Measurements from ENCODE around the gene ESYT3. TPM values are rescaled to one million over a fixed set of nuclear protein-coding genes. Genes with fewer than 3 reads are reported as not detected.

Gene ESYT3
- total and polyA plus RNA-seq, 2 donors (not counting 1 experiment from before 2014, with no cell fraction given): 0.17 TPM; not detected in 1

- no peaks in the 10 kb centered on the region for H3K79me2 ChIP-seq (ENCODE audit: control insufficient read depth, insufficient read depth, low read length)
- H4K20me1 ChIP-seq (ENCODE audit: control insufficient read depth, extremely low read depth, insufficient read depth, low read length): no peaks in the 10 kb centered on the region
- H2AFZ ChIP-seq (ENCODE audit: low read length): no peak overlapping the region
- H3K27ac ChIP-seq (ENCODE audit: insufficient read depth, low read length): no peak overlapping the region
- H3K9ac ChIP-seq (ENCODE audit: insufficient read depth, low read length): no peak overlapping the region
- no peak overlapping the region for H3K4me2 ChIP-seq (ENCODE audit: extremely low read depth, insufficient read depth, low read length)
- H3K4me3 ChIP-seq (replicated peaks in 1 of 4; ENCODE audit: control extremely low read depth in 1 of 4, insufficient read depth in 1 of 4, low read depth in 3 of 4, low read length in 4 of 4): no peak overlapping the region
- H3K9me3 ChIP-seq (ENCODE audit: control insufficient read depth, insufficient read depth, low read depth, low read length): no peaks in the 10 kb centered on the region
- H3K4me1 ChIP-seq (ENCODE audit: control insufficient read depth, extremely low read depth, insufficient read depth, low read length): no peaks in the 10 kb centered on the region
- H3K27me3 ChIP-seq (ENCODE audit: control insufficient read depth, insufficient read depth, low read length): peaks cover 25% of the 10 kb centered on the region
- no peaks in the 10 kb centered on the region for H3K36me3 ChIP-seq (ENCODE audit: control insufficient read depth, insufficient read depth, low read length)
- no peak for TF ChIP-seq EZH2 (IDR thresholded peaks at IDR 0.05; ENCODE audit: low read length, missing control alignments)
- no peak for TF ChIP-seq CTCF (conservative IDR thresholded peaks at IDR 0.05 in 1 of 2, IDR thresholded peaks at IDR 0.05 in 1 of 2; ENCODE audit: low read depth in 1 of 2, low read length in 2 of 2)
- no peak for DNase-seq (ENCODE audit: low read depth in 2 of 2)
Measured at GRCh38 chr3:138438896-138439295, 4.5 kb downstream of the ESYT3 start.

DNA sequence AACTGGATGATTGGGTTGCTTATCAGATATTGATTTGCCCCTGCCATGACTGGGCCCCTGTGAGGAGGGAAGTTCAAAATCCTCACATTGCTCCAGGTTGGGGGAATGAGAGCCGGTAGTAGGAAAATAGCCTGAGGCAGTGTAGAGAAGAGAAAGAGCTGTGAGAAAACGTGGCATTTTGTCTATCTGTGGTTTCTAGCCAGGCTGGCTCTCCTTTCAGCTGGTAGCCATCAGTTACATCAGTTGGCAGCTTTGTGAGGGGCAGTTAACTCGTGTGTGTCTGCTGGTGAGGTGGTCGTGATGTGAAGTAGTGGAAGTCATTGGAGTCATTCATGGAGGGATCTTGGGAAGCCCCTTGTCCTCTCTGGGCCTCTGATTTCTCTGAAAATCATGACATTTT, 5.2 kb downstream of the ESYT3 start:
- TF ChIP-seq EZH2 (IDR thresholded peaks at IDR 0.05; ENCODE audit: low read length, missing control alignments): no peak
- no peak for TF ChIP-seq CTCF (conservative IDR thresholded peaks at IDR 0.05 in 1 of 2, IDR thresholded peaks at IDR 0.05 in 1 of 2; ENCODE audit: low read depth in 1 of 2, low read length in 2 of 2)
- Histone ChIP-seq H2AFZ (ENCODE audit: low read length) (no peak overlapping the region), H3K36me3 (ENCODE audit: control insufficient read depth, insufficient read depth, low read length) (no peaks in the 10 kb centered on the region), H3K27me3 (ENCODE audit: control insufficient read depth, insufficient read depth, low read length) (peaks cover 19% of the 10 kb centered on the region), H4K20me1 (ENCODE audit: control insufficient read depth, extremely low read depth, insufficient read depth, low read length) (no peaks in the 10 kb centered on the region), H3K4me2 (ENCODE audit: extremely low read depth, insufficient read depth, low read length) (no peak overlapping the region), H3K79me2 (ENCODE audit: control insufficient read depth, insufficient read depth, low read length) (no peaks in the 10 kb centered on the region), H3K4me1 (ENCODE audit: control insufficient read depth, extremely low read depth, insufficient read depth, low read length) (no peaks in the 10 kb centered on the region), H3K9ac (ENCODE audit: insufficient read depth, low read length) (no peak overlapping the region), H3K9me3 (ENCODE audit: control insufficient read depth, insufficient read depth, low read depth, low read length) (no peaks in the 10 kb centered on the region), H3K4me3 (replicated peaks in 1 of 4; ENCODE audit: control extremely low read depth in 1 of 4, insufficient read depth in 1 of 4, low read depth in 3 of 4, low read length in 4 of 4) (no peak overlapping the region), H3K27ac (ENCODE audit: insufficient read depth, low read length) (no peak overlapping the region)
- no peak for DNase-seq (ENCODE audit: low read depth in 2 of 2)

GRCh38 chr3:138440121-138440521, 5.7 kb downstream of the ESYT3 start:
- H3K27me3 ChIP-seq (ENCODE audit: control insufficient read depth, insufficient read depth, low read length): peaks cover 15% of the 10 kb centered on the region
- H3K79me2 ChIP-seq (ENCODE audit: control insufficient read depth, insufficient read depth, low read length): no peaks in the 10 kb centered on the region
- no peaks in the 10 kb centered on the region for H3K36me3 ChIP-seq (ENCODE audit: control insufficient read depth, insufficient read depth, low read length)
- no peaks in the 10 kb centered on the region for H3K9me3 ChIP-seq (ENCODE audit: control insufficient read depth, insufficient read depth, low read depth, low read length)
- H4K20me1 ChIP-seq (ENCODE audit: control insufficient read depth, extremely low read depth, insufficient read depth, low read length): no peaks in the 10 kb centered on the region
- no peaks in the 10 kb centered on the region for H3K4me1 ChIP-seq (ENCODE audit: control insufficient read depth, extremely low read depth, insufficient read depth, low read length)
- no peak overlapping the region for H3K4me2 ChIP-seq (ENCODE audit: extremely low read depth, insufficient read depth, low read length)
- H2AFZ ChIP-seq (ENCODE audit: low read length): no peak overlapping the region
- no peak overlapping the region for H3K27ac ChIP-seq (ENCODE audit: insufficient read depth, low read length)
- DNase-seq (ENCODE audit: low read depth in 2 of 2): peak in 1 of 2 donors; percentile 64
- TF ChIP-seq CTCF (conservative IDR thresholded peaks at IDR 0.05 in 1 of 2, IDR thresholded peaks at IDR 0.05 in 1 of 2; ENCODE audit: low read depth in 1 of 2, low read length in 2 of 2) (no peak), EZH2 (IDR thresholded peaks at IDR 0.05; ENCODE audit: low read length, missing control alignments) (no peak)
- H3K9ac ChIP-seq (ENCODE audit: insufficient read depth, low read length): no peak overlapping the region
- H3K4me3 ChIP-seq (replicated peaks in 1 of 4; ENCODE audit: control extremely low read depth in 1 of 4, insufficient read depth in 1 of 4, low read depth in 3 of 4, low read length in 4 of 4): no peak overlapping the region

Data from fibroblast of lung (primary cell).